ENCODE data around the gene PEMT. TPM values are rescaled to one million over a fixed set of nuclear protein-coding genes. Genes with fewer than 3 reads are reported as not detected.
A peak's percentile ranks its signal among the peaks of the same experiment; 100 is the strongest.

PEMT gene
- total and polyA plus RNA-seq, 2 donors from 2014 or later: 36.8 to 52.1 TPM

DNA sequence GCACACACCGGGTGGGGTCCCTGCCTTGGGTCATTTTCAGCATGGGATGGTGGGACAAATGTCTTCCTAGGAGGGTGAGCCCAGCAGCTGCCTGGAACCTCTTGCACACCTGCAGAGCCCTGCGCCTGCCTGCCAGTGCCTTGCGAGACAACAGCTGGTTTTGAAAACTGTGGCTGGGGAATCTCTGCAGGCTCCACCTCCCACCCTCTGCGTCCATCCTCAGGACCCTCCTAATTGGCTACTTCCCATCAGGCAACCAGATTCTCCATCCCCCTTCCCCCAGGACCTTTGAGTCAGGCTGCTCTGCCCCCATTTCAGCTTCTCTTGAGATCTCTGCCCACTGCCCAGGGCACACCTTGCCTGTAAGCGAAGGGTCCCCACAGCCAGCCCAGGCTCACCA is 26.6 kb downstream of the PEMT start:
- H3K4me1 ChIP-seq (ENCODE audit: control insufficient read depth in 2 of 3, insufficient read depth in 2 of 3, low read depth in 1 of 3, low read length in 3 of 3): peaks cover 0 to 54% (median 37%) of the 10 kb centered on the region in 3 donors
- H3K9me3 ChIP-seq (ENCODE audit: control insufficient read depth in 2 of 3, insufficient read depth in 1 of 3, low read length in 3 of 3): no peaks in the 10 kb centered on the region
- no peaks in the 10 kb centered on the region for H3K36me3 ChIP-seq (ENCODE audit: control insufficient read depth in 2 of 3, insufficient read depth in 3 of 3, low read length in 3 of 3)
- H3K27me3 ChIP-seq (ENCODE audit: control insufficient read depth, insufficient read depth, low read length): no peaks in the 10 kb centered on the region
- no peak for FAIRE-seq
- no peak overlapping the region for H3K4me3 ChIP-seq (ENCODE audit: low read length in 3 of 3)
- no peak overlapping the region for H3K9ac ChIP-seq (ENCODE audit: low read length in 3 of 3)
- no peak for TF ChIP-seq CTCF (IDR thresholded peaks at IDR 0.05; ENCODE audit: borderline replicate concordance, extremely low read depth, insufficient read depth)
- H3K27ac ChIP-seq (ENCODE audit: low read depth in 2 of 2, low read length in 2 of 2): no peak overlapping the region
- intact Hi-C loops (cut with DNase I): no loop called here
- no peak for DNase-seq

- H3K36me3 ChIP-seq (ENCODE audit: control insufficient read depth in 2 of 3, insufficient read depth in 3 of 3, low read length in 3 of 3): no peaks in the 10 kb centered on the region
- no peaks in the 10 kb centered on the region for H3K27me3 ChIP-seq (ENCODE audit: control insufficient read depth, insufficient read depth, low read length)
- H3K9me3 ChIP-seq (ENCODE audit: control insufficient read depth in 2 of 3, insufficient read depth in 1 of 3, low read length in 3 of 3): no peaks in the 10 kb centered on the region
- peaks cover 0 to 50% (median 31%) of the 10 kb centered on the region in 3 donors for H3K4me1 ChIP-seq (ENCODE audit: control insufficient read depth in 2 of 3, insufficient read depth in 2 of 3, low read depth in 1 of 3, low read length in 3 of 3)
- no peak overlapping the region for H3K27ac ChIP-seq (ENCODE audit: low read depth in 2 of 2, low read length in 2 of 2)
- intact Hi-C loops (cut with DNase I): no loop called here
- TF ChIP-seq CTCF (IDR thresholded peaks at IDR 0.05; ENCODE audit: borderline replicate concordance, extremely low read depth, insufficient read depth): no peak
- FAIRE-seq (no peak), DNase-seq (no peak)
- H3K9ac ChIP-seq (ENCODE audit: low read length in 3 of 3): no peak overlapping the region
- H3K4me3 ChIP-seq (ENCODE audit: low read length in 3 of 3): no peak overlapping the region
Observed at GRCh38 chr17:17564323-17564722, 27.2 kb downstream of the PEMT start.

DNA sequence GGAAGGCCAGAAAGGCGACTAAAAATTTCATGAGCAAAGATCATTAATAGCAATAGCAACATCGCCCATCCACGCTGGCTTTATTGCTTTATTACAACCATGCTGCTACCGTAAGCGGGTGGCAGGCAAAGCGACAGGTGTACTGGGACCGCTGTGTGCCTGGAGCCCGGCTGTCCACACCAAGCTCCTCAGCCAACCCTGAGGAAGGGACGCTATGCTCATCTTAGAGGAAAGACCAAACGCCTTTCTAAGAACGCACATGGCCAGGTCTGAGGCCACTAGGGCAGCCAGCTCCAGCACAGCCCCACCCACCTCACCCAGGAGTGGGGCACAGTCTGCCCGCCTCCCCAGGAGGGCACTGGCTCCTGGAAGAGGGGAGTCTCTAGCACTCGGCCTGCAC is 28.0 kb downstream of the PEMT start:
- Histone ChIP-seq H3K27ac (ENCODE audit: low read depth in 2 of 2, low read length in 2 of 2) (no peak overlapping the region), H3K27me3 (ENCODE audit: control insufficient read depth, insufficient read depth, low read length) (no peaks in the 10 kb centered on the region), H3K4me3 (ENCODE audit: low read length in 3 of 3) (no peak overlapping the region), H3K9ac (ENCODE audit: low read length in 3 of 3) (no peak overlapping the region), H3K4me1 (ENCODE audit: control insufficient read depth in 2 of 3, insufficient read depth in 2 of 3, low read depth in 1 of 3, low read length in 3 of 3) (peaks cover 0 to 43% (median 23%) of the 10 kb centered on the region in 3 donors), H3K36me3 (ENCODE audit: control insufficient read depth in 2 of 3, insufficient read depth in 3 of 3, low read length in 3 of 3) (no peaks in the 10 kb centered on the region), H3K9me3 (ENCODE audit: control insufficient read depth in 2 of 3, insufficient read depth in 1 of 3, low read length in 3 of 3) (no peaks in the 10 kb centered on the region)
- FAIRE-seq (no peak), DNase-seq (no peak)
- intact Hi-C loops (cut with DNase I): no loop called here
- no peak for TF ChIP-seq CTCF (IDR thresholded peaks at IDR 0.05; ENCODE audit: borderline replicate concordance, extremely low read depth, insufficient read depth)

DNA sequence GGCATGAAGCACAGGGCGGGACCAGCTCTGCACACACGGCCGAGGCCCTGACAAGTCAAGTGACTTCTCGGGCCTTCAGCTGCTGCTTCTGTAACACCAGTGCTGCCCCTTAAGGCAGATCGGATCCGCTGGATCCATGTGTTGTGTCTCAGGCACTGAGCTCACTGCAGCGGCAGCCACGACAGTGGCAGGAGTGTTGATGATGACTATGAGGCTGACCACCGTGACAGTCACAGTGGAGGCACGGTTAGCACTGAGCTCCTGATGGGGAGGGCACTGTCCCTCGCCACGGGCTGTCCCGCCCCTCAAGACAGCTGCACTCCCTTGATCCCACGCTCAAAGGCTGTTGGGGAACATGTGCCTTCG is 29.4 kb downstream of the PEMT start:
- Histone ChIP-seq H3K36me3 (ENCODE audit: control insufficient read depth in 2 of 3, insufficient read depth in 3 of 3, low read length in 3 of 3) (no peaks in the 10 kb centered on the region), H3K9me3 (ENCODE audit: control insufficient read depth in 2 of 3, insufficient read depth in 1 of 3, low read length in 3 of 3) (no peaks in the 10 kb centered on the region), H3K27ac (ENCODE audit: low read depth in 2 of 2, low read length in 2 of 2) (peak overlapping the region; percentile 52 to 98), H3K27me3 (ENCODE audit: control insufficient read depth, insufficient read depth, low read length) (no peaks in the 10 kb centered on the region), H3K4me3 (ENCODE audit: low read length in 3 of 3) (no peak overlapping the region), H3K4me1 (ENCODE audit: control insufficient read depth in 2 of 3, insufficient read depth in 2 of 3, low read depth in 1 of 3, low read length in 3 of 3) (peaks cover 0 to 31% (median 10%) of the 10 kb centered on the region in 3 donors), H3K9ac (ENCODE audit: low read length in 3 of 3) (peak overlapping the region in 1 of 3 donors; percentile 73)
- FAIRE-seq (no peak), DNase-seq (no peak)
- TF ChIP-seq CTCF (IDR thresholded peaks at IDR 0.05; ENCODE audit: borderline replicate concordance, extremely low read depth, insufficient read depth): no peak
- intact Hi-C loops (cut with DNase I): no loop called here

Measured in kidney (tissue), 14 donors.